ENCODE results near the gene KCNH3.
A peak's percentile ranks its signal among the peaks of the same experiment; 100 is the strongest.

KCNH3 gene

DNA sequence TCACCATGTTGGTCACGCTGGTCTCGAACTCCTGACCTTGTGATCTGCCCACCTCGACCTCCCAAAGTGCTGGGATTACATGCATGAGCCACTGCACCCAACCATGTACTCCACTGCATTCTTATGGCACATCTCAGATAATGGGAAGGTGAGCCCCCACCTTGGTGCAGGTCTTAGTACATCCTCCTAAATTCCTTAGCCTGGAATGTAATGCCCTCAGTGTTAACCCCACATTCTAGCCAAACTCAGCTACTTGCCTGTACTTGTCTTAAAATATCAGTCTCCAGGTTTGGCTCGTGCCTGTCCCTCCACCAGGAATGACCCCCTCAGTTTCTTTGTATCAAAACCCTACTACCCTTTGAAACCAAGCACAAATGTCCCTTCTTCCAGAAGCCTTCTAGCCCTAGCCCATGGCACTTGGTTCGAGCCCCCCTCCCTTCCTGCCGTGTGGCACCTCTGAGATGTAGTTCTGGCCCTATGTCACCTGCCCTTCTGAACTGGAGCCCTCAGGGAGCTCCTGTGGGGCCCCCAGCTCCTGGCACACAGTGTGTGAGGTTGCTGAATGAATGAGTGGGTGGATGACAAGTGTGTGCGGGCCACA, 8.4 kb downstream of the KCNH3 start:
- no peak for DNase-seq

DNA sequence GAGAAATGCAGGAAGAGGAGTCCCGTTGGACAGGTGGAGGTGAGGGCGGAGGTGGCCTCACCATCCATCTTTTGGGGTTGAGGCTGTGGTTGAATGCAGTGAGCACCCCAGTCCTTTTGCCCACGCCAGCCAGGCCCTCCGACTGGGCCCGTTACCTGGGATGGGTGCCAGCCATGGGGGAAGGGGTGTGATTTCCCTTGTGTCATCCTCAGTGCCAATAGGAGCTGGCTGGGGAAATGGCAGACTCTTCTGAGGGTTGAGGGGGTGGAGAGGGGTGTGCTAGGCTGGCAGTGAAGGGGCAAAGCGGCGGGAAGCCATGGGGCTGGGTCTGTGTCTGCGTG, 9.6 kb downstream of the KCNH3 start:
- no peak for DNase-seq

DNA sequence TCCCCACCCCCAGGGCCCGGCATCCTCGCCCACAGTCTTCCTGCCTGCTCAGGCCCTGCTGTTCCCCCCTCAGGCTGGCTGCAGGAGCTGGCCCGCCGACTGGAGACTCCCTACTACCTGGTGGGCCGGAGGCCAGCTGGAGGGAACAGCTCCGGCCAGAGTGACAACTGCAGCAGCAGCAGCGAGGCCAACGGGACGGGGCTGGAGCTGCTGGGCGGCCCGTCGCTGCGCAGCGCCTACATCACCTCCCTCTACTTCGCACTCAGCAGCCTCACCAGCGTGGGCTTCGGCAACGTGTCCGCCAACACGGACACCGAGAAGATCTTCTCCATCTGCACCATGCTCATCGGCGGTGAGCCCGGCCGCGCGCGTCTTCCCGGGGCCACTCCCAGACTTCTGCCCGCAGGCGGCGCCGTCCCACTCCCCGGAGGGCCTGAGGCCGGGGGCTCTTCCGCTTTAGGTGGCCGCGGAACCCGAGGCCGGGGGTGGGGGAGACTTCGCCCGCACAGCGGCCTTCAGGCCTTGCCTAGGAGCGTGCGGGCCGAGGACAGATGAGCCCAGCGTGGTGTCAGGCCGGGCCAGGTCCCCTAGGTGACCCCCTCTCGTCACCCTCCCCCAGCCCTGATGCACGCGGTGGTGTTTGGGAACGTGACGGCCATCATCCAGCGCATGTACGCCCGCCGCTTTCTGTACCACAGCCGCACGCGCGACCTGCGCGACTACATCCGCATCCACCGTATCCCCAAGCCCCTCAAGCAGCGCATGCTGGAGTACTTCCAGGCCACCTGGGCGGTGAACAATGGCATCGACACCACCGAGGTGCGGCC, 10.2 kb downstream of the KCNH3 start:
- peak; percentile 36 for DNase-seq

GRCh38 chr12:49549735-49550692, 11.2 kb downstream of the KCNH3 start:
- DNase-seq = no peak

DNA sequence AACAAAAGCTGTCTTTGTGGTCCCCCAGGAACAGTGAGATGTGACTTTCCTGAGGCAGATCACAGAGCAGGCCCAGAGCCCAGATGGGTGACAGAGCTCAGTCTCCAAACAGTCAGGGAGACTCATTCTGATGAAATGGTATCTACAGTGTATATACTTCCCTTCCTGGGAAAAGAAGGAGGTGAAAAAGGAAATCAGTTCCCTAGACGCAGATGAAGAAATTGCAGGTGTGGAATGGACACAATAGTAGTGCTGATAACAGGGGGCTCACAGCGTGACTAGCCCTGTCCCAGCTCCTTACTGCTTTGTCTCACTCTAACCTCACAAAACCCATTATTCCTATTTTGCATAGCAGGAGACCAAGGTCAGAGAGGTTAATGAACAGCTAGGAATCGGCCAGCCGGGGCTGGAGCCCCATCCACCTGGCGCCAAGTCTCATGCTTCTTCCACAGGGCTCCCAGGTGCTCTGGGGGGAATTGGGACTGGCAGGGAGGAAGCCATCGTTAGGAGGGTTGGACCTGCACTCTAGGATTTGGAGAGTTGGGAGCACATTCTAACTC, 11.9 kb downstream of the KCNH3 start:
- DNase-seq = no peak

DNA sequence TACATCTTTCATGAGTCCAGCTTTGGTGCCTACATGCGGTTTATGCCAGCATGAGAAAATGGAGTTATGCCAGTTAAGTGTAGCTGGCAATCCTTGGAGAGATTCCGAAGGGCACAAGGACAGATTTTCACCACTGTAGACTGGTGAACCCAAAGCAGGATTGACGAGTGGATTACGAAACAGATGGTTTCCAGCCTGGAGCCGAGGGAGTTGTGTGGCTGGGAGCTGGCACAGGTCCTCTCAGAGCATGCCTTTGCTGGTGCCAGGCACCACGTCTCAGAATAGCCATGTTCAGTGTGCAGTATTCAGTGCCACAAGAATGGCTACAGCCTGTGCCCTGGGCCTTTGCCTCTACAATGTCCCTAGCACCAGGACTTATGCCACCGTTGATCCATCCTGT, 13.2 kb downstream of the KCNH3 start:
- DNase-seq = no peak

DNA sequence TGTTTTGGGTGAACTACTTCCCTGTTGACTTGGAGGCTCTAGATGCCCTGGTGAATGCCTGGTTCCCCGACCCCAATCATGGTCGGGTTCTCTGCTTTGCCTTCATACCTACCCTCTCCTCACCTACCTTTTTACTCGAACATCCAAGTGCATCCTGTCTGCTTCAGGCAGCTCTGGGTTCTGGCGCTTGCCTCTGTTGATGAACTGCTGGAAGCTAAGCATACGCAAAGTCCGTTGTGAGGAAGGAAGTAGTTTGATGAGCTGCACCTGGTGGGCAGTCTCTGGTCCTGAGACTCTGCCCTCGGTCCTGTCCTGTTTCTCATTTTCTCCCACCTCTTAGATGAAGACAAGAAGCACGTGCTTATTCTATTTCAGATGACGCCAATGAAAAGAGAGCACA, 13.6 kb downstream of the KCNH3 start:
- DNase-seq = no peak

GRCh38 chr12:49552899-49553298, 14.1 kb downstream of the KCNH3 start:
- DNase-seq = no peak

DNA sequence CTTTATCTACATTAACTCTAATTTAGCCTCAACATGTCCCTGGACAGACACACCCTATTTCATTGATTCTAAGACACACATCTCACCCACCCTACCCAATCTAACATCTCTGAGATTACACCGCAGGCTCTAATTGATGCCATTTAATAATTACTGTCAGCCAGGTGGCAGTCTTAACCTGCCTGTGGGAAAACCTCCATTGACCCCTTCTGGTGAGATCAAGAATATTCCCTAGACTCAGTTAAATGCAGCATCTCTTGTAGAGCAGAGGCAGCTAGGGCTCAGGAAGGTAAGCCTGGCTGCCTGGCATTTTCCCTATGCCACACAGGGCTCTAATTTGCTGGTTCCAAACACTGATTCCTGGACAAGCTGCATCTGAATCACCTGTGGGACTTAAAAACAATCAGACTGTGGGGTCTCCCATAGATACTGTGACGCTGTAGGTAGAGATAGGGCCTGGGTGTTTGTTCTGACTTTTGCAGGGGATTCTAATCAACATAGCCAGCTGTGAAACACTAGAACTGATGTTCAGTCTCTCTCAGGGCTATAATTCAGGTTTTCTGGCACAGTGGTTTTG, 14.8 kb downstream of the KCNH3 start:
- peak; percentile 17 for DNase-seq

GRCh38 chr12:49554266-49554665, 15.4 kb downstream of the KCNH3 start:
- DNase-seq = no peak

DNA sequence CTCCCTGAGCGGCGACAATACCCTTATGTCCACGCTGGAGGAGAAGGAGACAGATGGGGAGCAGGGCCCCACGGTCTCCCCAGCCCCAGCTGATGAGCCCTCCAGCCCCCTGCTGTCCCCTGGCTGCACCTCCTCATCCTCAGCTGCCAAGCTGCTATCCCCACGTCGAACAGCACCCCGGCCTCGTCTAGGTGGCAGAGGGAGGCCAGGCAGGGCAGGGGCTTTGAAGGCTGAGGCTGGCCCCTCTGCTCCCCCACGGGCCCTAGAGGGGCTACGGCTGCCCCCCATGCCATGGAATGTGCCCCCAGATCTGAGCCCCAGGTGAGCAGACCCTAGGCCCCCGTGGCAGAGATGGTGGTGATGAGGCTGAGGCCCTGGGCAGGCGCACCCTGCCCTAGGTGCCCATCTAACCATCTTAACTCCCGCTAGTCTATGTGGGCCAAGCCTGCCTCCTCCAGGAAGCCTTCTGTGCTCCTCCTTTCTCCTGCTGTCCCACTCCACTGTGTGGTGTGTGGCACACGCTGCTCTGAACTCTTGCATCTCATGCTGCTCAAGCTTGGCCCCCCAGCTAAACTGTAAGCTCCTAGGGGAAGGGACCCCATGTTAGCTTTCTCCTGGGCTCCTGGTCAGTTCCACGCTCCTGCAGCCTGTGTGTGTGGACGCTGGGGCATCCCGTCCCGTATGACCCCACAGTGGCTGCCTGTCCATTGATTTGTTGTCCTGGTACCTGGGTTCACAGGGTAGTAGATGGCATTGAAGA, 17.0 kb downstream of the KCNH3 start:
- DNase-seq = no peak

DNA sequence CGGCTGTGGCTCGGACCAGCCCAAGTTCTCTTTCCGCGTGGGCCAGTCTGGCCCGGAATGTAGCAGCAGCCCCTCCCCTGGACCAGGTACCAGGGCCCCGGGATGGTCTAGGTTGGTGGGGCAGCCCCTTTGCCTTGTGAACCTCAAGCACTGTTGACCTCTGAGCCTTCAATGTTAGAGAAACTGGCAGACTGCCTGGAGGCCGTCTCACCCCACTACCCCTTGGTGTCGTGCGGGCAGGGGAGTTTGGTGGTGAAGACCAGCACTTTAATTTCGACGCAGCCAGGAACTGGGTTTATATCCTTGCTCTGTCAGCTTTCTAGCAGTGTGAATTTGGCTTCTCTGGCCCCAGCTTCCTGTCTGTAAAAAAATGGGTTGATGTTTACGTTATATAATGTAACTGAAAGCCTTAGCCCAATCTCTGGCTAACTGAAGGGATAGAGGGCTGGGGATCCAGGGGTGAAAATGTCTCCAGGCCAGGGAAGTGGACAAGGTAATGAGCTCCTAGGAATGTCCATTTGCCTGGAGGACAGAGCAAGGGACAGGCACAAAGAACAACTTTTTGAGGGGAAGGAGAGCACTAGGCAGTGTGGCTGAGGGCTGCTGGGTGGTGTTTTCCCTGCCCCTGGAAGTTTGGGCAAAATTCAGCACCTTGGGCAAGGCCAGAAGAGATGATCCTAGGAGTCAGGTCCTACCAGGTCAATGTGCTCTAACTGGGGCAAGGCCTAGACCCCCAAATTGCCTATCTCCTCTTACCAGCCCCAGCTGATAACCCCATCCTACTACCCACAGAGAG, 17.8 kb downstream of the KCNH3 start:
- DNase-seq = no peak

DNA sequence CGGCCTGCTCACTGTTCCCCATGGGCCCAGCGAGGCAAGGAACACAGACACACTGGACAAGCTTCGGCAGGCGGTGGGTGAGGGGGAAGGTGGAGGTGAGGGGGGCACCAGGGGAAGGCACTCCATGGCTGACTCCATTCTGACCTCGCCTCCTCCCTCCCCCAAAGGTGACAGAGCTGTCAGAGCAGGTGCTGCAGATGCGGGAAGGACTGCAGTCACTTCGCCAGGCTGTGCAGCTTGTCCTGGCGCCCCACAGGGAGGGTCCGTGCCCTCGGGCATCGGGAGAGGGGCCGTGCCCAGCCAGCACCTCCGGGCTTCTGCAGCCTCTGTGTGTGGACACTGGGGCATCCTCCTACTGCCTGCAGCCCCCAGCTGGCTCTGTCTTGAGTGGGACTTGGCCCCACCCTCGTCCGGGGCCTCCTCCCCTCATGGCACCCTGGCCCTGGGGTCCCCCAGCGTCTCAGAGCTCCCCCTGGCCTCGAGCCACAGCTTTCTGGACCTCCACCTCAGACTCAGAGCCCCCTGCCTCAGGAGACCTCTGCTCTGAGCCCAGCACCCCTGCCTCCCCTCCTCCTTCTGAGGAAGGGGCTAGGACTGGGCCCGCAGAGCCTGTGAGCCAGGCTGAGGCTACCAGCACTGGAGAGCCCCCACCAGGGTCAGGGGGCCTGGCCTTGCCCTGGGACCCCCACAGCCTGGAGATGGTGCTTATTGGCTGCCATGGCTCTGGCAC, 18.5 kb downstream of the KCNH3 start:
- no peak for DNase-seq

DNA sequence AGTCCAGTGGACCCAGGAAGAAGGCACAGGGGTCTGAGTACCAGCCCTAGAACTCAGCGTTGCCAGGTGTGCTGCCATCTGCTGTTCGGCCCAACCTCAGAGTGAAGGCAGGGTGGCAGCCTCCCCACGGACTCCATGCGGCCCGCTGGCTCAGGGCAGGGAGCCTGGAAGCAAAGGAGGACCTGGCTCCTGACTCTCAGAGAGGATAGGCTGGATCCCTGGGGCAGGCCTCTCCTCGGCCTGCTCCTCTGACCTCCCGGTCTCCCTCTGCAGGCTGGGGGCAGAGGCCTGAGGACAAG, 19.0 kb downstream of the KCNH3 start:
- no peak for DNase-seq

DNA sequence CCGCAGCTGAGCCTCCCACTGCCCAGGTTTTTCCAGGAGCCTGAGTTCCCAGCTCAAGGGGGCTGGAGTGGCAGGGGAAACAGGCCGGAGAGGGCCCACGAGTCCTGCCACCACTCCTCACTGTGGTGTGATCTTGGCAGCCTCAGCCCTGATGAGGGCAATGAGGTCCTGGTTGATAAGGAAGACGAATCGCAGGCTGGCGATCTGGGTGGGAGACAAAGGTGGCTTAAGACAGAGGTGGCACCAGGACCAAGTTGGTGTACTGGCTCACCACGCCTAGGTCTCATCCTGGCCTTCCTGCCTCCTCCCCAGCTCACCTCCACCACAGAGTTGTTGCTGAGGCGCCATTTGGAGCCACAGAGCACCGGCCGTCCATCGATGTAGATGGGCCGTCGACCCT, 19.7 kb downstream of the KCNH3 start:
- no peak for DNase-seq

- no peak for DNase-seq
These were observed 20.3 kb downstream of the KCNH3 start for GRCh38 chr12:49559011-49559675.

DNA sequence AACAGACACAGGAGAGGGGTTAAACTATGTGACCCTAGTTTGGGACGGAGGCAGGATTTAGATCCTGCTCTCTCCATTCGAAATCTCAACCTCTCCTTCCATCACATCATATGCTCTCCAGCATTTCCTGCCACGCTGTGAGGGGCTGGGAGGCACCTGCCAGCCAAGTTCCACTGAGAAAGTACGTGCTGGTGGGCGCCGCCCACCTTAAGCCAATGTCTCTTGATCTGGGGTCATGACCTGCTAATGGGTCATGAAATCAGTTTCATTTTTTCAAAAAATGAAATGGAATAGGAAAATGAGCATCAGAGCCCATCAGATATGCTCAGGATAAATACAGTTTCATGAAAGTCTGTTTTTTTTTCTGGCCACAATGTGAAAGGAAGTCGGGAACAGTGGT, 21.9 kb downstream of the KCNH3 start:
- no peak for DNase-seq

DNA sequence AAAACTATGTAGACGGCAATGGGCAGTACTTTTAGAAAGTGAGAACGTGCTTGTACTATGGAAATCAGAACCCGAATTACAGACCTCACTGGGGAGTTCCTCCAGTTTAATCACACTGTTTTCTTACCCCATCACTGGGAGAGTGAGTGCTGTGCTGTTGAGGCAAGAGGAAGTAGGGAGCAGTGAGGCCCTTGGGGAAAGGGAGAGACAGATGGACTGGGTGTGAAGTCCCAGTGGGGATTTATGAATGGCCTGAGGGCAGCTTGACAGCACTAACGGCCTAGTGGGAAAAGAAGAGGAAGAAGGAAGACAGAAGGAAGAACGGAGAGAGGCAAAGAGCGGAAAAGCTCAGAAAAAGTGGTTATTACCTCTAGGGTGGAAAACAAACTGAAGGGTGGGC, 23.4 kb downstream of the KCNH3 start:
- DNase-seq = no peak

DNA sequence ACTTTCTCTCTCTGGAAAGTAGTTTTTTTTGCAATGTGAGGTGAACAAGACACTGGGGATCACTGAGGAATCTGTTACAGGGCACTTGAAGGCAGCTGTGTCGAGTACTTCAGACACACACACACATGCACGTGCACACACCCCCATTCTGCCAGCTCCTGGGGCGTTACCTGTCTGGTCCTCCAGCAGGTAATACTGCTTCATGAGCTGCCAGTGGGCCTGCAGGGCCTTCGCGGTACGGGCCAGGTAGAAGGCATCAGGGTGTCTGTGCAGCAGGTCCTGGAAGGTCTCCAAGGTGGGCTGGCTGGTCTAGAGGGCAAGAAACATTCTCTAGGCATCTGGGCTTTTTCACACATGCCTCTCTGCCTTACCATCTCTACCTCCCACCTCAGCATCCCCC, 24.0 kb downstream of the KCNH3 start:
- no peak for DNase-seq

DNA sequence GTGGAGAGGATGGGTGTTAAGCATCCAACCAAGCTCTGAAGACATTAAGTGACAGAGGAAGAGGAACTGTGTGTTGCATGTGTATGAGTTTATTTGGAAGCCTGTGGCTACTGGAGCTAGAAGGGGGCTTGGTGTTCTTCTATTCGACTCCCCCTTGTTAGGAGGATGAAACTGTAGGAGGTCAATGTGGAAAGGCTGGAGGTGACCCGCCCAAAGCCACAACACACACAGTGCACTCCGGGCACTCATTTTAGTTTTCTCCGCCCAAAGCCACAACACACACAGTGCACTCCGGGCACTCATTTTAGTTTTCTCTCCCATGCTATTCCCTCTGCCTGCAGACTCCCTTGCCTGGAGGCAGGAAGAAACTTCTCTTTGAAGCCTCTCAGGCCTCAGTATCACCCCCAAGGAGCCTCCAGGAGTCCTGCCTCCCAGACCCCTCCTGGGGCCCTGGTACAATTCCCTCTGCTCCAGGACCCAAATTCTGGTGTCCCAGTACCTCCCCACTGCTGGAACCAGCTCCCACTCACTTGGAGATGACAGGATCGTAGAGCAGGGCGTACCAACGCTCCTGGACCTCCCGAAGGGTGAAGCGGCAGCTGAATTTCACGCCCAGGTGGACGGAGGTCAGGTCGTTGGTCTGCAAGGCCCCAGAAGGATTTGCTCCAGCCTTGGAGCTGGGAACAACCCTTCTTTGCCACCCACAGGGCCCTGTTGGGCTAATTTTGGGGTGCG, 25.3 kb downstream of the KCNH3 start:
- no peak for DNase-seq
